HG03139 (cell line): ENCODE data around the gene TPMT.
A peak's percentile ranks its signal among the peaks of the same experiment; 100 is the strongest.
"Not testable (repeated sequence)": the region's sequence is repeated elsewhere in the genome, so short reads cannot be mapped to it uniquely, and the experiment has no call there.

Experiments used
- ATAC-seq: cut with Tn5 transposase; IDR thresholded peaks from one replicate; pipeline ENCODE4 v1.9.1; 2021; ENCODE audit not compliant: unreplicated experiment

Gene TPMT

GRCh38 chr6:18155864-18156421 lies 1.1 kb upstream of the TPMT start:
- ATAC-seq: peak; percentile 34

DNA sequence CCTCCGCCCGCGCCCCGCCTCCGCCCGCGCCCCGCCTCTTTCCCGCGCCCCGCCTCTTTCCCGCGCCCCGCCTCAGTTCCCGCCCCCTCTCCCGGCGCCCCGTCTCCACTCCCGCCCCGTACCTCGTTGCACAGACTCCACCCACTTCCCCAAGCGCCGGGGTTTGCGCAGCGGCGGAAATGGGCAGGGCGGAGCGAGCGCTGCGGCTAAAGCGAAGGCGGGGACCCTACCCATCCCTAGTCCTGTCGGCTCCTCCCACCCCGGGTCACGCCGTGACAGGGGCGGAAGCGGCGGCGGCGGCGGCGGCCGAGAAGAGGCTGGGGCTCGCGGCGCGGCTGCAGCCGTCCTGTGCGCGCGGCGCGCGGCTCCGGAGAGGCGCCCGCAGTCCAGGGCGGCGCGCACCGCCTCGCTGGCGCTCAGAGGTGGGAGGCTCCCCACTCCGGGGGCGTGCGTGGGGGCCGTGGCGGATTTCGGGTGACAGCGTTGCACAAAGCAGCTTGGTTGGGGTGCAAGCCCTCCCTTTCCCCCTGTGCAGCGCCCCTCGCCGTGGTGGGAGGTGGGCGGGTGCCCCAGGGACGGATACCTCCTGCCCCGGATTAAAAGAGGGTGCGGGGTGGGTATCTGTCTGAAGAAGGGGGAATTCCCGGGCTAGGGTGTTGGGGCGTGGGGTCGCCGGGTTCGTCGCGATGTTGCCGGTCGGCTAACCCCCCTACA lies 430 bp upstream of the TPMT start, which contains the start of gene KDM1B:
KDM1B (plus strand) TSS at position 273 of the 714 bp plus-strand sequence. CDS start 4,474 bp downstream, outside the sequence.
- ATAC-seq: peak; percentile 86

GRCh38 chr6:18153311-18153703 lies 1.6 kb downstream of the TPMT start:
- no peak for ATAC-seq

GRCh38 chr6:18151801-18152200 lies 3.1 kb downstream of the TPMT start:
- ATAC-seq: no peak

GRCh38 chr6:18151391-18151790 lies 3.5 kb downstream of the TPMT start:
- not testable (repeated sequence) for ATAC-seq

DNA sequence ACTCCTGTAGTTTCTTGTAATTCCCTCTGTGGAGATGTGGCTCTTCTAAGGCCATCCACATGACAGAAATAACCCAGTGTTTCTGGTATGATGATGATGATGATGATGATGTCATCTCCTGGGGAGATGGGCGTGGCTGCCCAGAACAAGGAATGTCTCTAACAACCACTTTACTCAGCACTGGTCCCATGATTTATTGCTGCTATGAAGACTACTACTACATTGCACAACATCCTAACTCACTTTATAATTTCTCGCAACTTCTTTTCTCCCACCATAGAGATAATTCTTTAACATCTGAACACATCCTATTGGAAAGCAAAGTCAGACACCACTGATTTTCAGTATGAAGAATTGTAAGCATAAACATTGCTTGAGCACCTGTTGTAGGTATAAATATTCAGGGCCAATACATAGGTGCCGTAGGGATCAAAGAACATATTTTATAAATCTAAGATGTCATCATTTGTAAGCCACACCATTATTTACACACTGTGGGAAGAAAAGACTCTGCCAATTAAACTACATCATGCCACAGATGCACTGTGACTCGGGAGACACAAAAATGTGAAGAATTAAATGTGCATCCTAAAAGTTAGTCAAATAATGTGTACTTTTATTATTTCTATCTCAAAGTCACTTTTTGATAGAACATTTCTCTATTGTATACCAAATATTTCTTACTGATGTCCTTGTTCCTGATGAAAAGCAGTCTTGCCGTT lies 6.4 kb downstream of the TPMT start:
- no peak for ATAC-seq

- ATAC-seq: no peak
These were observed 7.3 kb downstream of the TPMT start for GRCh38 chr6:18147616-18148015.

DNA sequence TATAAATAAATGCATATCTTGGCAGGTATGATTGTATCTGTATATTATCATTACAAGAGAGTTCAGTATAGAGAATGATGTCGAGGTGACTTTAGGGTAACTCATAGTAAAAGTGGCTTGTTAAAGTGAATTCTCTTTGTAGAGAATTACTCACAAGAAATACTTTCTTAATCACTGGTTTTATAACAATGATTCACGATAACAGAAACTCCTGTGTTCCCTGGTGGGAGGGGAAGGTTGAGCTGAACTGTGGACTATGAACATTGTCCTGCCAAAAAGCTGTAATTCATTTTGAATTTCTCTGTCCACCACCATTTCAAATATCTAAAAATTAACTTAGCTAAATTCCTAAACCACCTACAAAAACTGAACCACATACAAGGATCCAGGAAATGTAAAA lies 7.7 kb downstream of the TPMT start:
- ATAC-seq: no peak

GRCh38 chr6:18142591-18142861 lies 12.4 kb downstream of the TPMT start:
- no peak for ATAC-seq

DNA sequence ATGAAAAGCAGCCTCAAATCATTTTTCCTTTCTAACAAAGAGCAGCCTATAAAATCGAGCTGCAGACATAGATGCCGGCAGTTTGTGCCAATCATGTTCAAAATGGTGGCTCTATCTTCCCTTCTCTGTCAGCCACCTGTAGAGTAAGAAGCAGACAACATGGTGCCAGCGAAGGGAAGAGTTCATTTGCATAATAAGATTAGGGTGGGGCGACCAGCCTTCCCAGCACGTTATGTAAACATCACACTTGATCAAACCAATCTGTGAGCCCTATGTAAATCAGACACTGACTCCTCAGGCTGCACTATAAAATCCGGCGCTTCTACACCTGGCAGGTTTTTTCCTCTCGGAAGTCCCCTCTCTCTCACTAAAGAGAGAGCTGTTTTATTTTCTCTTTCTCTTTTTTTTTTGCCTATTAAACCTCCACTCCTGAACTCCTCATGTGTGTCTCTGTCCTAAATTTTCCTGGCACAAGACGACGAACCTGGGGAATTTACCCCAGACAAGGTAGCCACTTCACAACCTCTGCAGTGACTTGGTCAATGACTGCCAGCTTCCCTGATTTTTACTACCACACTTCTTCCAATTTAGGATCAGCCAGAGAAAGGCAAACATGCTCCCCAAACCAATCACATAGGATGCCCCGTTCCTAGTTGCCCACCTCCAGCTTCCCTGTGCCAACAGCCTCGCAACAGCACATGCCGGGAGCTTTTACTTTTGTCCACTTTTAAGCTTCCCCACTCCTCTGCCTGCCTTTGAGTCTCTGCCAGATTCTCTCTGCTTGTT lies 12.9 kb downstream of the TPMT start:
- no peak for ATAC-seq

GRCh38 chr6:18139935-18140621 lies 14.8 kb downstream of the TPMT start:
- no peak for ATAC-seq

- ATAC-seq: no peak
These were observed 16.0 kb downstream of the TPMT start for GRCh38 chr6:18138906-18139305.

DNA sequence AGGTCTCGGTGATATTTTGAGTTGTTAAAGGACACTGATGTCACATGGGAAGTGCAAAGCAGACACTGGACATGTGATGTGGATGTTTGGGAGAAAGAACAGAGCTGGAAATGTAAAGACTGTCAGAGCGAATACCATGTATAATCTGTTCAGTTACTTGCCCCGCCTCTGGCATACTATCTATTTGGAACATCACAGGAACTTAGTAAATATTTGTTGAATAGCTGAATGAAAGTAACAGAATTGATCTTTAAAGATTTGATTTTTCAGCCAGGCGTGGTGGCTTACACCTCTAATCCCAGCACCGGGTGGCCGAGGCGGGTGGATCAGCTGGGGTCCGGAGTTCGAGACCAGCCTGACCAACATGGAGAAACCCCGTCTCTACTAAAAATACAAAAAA lies 18.6 kb downstream of the TPMT start:
- no peak for ATAC-seq

- no peak for ATAC-seq
These were observed 19.7 kb downstream of the TPMT start for GRCh38 chr6:18135171-18135570.

- ATAC-seq: no peak
These were observed 22.5 kb downstream of the TPMT start for GRCh38 chr6:18132346-18132745.

- ATAC-seq: no peak
These were observed 28.8 kb downstream of the TPMT start for GRCh38 chr6:18126121-18126520.

GRCh38 chr6:18122128-18123093 lies 32.5 kb downstream of the TPMT start, which contains the start of gene NHLRC1:
Gene NHLRC1, minus strand, starts transcription at chr6:18122677. Its CDS starts 71 bp downstream, at chr6:18122606.
- ATAC-seq: peak; percentile 100

- no peak for ATAC-seq
These were observed 33.2 kb downstream of the TPMT start for GRCh38 chr6:18121580-18122127.

DNA sequence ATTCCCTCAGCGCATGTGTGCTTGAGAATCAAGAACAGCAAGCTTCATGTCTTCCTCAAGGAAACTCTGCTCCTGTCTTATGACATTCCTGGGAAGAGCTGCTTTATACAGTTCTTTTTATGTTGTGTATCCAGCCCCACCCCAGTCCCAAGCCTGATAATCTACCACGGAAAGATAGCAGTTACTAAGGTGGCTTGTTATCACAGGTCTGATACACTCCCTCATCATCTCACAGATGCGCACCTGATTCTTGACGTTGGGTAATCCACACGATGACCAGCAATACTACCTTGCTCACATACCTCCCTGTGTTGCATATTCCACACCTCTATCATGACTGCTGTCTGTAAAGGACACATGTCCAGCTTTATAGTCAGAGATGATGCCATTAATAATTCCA lies 35.6 kb downstream of the TPMT start:
- no peak for ATAC-seq
